ENCODE results near the gene COLEC12.

Gene COLEC12

GRCh38 chr18:434410-434809 lies 66.1 kb downstream of the COLEC12 start:
- no peak for DNase-seq

DNA sequence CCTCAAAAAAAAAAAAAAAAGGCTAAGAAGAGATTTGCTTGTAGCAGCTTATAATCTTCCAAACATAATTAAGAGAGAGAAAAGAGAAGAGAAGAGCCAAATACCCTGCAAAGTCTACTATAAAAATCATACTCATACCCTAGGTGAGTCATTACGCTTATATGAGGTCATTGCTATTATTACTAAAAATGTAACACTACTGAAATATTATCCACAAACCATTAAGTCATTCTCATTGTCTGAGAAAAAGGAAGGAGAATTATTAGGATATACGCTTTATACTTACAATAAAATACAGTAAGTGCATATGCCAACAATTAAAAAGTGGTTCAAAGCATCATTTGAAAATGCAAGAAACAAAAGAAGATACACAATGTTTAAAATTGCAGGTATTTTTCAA lies 66.5 kb downstream of the COLEC12 start:
- no peak for DNase-seq

- DNase-seq = no peak
These were observed 67.2 kb downstream of the COLEC12 start for GRCh38 chr18:433298-433697.

DNA sequence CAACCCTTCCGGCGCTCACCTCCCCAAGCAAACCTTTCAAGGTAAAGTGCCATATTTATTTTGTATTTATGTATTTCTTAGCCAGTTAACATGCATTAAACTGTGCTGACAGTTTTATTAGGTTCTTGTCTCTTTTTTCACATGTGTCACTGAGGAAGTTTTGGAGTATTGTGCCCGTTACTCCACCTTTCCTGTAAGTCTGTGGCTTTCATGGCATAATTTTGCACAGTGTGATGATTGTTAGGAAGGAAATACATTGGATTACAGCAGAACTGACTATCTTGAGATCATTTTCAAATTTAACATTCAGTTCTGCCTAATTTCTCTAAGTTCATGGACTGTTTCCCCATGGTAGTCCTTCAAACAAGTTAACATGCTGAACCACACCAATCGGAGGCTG lies 67.7 kb downstream of the COLEC12 start:
- no peak for DNase-seq

DNA sequence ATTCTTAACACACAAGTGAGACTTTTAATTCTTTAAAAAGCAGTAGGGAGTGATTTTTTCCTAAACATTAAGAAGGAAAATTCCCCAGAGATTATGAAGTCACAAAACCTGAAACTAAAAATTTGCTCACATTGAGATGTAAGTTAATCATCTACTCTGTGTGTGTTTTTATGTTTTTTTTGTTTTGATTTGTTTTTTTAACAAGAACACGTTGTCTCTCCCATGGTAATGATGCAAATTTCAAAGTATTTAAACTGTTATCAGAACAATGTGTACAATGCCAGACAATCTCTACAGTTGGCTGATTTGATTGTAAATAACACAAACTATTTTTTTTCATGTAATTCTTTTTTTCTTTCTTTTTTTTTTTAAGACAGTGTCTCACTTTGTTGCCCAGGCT lies 71.5 kb downstream of the COLEC12 start:
- no peak for DNase-seq

DNA sequence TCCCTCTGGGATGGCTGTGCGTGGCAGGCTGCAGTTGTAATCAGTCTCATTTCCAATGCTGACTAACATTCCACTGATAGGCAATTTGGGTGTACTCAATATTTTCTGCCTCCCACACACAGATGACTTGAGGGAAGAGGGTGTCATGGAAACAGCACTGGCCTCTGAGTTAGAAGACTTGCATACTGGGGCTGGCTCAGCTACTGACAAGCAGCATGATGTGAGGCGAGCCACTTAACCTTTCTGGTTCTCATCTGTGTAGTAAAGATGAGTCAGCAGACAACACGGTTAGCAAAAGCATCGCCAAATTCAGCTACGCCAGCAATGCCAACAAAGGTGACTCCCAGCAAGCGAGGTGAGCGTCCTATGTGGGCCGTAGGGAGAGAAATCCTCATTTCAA lies 73.5 kb downstream of the COLEC12 start:
- DNase-seq = no peak

GRCh38 chr18:425106-425745 lies 75.3 kb downstream of the COLEC12 start:
- DNase-seq = no peak

DNA sequence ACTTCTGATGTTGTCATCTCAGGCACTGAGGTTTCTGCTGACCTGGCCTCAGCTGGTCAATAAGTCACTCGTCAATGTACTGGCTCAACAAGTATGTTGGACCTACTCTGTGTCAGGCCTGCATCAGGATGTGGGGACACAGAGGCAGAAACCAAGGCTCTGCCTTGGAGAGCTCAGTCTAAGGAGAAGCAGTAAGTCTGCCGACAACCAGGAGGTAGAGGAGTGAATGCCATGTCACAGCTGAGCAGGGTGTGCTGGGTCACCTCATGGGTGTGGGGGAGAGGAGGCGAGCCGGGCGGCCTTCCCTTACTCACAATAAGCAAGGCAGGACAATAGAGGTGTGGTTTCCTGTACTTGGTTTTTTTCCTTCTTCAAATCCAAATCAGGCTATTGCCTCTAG lies 75.8 kb downstream of the COLEC12 start:
- DNase-seq = no peak

- DNase-seq = no peak
These were observed 76.3 kb downstream of the COLEC12 start for GRCh38 chr18:424071-424661.

GRCh38 chr18:422966-423365 lies 77.5 kb downstream of the COLEC12 start:
- no peak for DNase-seq

DNA sequence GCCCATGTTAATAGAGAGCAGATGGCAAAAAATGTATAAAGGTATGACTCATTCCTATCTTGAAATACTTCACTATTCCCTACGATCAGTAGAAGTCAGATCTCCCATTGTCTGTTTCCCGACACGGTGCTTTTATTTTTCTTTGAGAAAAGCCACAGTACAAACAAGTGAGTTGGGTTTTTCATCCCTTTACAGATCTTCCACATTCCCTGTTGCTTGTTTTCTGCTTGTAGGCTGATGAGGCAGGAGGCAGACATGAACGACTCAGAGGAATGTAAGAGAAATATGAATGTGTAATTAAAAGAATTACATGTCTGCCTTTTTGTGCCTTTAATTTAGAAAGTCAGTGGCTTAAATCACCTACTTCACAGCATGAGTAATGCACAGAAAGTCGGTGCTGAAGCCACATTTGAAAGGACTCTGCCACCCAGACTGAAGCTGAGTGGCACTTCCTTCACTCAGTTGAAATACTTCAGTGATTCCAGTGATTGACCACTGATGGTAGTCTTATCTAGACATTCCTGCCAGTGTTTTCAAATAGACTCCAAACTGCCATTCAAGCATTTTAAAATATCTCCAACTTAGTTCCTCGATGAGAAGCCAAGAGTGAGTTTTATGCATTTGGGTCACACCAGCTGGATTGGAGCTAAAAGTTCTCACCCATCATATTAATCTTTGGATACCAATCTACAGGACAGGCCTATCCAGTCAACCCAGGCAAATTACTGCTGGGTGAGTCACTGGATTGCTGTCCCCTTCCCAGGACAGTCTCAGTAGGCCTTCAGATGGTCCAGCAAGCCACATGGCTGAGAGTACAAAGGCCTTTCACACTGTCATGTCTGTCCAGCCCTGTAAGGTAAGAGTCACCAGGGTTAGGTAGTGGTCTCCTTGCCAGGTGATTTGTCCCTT lies 79.0 kb downstream of the COLEC12 start:
- DNase-seq = no peak

DNA sequence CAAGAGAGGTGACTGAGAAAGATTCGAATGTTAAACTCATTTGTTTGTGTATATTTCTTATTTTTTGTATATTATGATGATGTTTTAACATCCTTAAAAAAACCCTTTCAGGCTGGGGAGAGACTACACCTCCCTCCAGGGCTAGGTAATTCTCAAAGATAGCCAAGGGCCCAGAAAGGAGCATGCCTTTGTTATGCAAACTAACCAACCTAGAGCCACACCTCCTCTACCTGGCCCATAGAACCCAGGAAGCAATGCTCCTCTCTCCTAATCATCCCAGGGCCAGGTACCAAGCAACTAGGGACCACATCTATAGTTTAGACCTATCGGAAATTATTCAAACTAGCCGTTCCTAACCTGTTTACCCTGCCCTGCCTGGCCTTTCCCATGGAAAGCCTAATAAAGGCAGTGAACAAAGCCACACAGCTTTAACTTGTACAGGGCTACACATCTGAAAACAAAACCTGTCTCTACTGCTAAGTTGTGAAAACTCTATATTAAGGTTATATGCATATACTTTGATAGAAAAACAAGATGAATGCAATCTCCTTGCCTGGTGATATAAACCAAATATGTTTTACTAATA lies 79.7 kb downstream of the COLEC12 start:
- DNase-seq = no peak

GRCh38 chr18:419541-420175 lies 80.8 kb downstream of the COLEC12 start:
- no peak for DNase-seq

- no peak for DNase-seq
These were observed 83.0 kb downstream of the COLEC12 start for GRCh38 chr18:417495-417894.

- DNase-seq = no peak
These were observed 83.6 kb downstream of the COLEC12 start for GRCh38 chr18:416930-417329.

GRCh38 chr18:415617-416612 lies 84.6 kb downstream of the COLEC12 start:
- no peak for DNase-seq

GRCh38 chr18:415047-415446 lies 85.5 kb downstream of the COLEC12 start:
- no peak for DNase-seq

DNA sequence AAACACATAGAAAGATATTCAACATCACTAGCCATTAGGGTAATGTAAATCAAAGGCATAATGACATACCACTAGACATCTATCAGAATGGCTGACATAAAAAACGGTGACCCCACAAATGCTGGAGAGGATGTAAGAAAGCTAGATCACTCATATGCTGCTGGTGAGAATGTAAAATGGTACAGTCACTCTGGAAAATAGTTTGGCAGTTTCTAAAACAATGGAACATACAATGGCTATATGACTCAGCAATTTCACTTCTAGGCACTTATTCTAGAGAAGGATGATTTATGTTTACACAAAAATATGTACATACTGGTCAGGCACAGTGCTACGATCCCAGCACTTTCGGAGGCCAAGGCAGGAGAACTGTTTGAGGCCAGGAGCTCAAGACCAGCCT lies 87.3 kb downstream of the COLEC12 start:
- DNase-seq = no peak

DNA sequence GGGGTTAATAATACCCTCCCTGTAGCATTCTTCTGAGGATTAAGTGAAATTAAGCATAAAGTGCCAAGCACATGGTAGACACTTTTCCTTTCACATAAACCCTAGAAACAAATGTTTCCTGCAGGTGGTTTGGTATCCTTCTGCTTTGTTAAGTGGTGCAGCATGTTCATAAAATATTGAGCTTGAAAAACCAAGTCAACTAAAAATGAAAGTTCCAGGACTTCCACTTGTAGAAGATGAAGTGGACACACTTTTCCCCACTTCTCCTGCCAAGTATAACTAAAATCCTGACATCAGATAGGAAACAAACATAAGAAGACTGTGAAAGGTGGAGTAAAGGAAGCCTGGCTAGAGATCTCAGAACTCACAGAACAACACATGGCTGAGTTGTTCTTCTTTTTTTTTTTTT lies 90.5 kb downstream of the COLEC12 start:
- no peak for DNase-seq

DNA sequence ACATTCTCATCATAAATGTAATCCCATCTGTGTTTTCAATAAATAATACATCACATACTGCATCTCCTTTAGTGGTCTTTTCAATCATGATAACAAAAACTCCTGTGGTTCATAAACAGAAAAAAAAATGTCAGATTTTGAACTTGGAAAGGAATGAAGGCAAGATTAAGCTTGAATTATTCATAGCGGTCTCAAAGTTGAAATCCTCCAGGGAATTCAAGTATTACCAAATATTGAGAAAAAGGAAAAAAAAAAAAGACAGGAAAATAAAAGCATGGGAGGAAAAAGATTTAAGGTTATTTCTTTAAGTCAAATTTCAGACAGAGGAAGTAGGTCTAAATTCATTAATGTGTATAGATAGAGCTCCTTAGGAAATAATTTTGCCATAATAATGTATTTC lies 92.1 kb downstream of the COLEC12 start:
- DNase-seq = no peak

DNA sequence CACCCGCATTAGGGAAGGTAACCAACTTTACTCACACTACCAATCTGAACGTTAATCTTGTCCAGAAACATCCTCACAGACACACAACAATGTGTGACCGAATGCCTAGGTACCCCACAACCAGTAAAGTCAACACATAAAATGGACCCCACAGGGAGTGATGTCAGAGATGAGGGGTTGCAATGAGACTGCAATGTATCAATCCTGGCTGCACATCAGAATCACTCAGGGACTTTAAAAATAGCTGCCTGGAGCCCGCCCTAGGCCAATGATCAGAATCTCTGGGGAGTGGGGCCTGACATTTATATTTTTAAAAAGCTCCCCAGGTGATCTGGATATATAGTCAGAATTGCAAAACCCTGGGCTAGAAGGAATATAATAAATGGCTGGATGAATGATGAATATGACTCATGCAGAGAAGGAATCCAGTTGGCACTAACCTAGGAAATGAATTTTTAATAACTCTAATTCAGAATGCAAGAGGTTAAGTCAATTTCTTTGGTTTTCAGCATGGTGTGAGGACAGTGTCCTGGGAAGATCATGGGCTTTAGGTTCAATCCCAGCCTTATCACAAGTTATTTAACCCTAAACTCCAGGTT lies 92.8 kb downstream of the COLEC12 start:
- DNase-seq = no peak

Measured in stimulated activated CD4-positive, alpha-beta T cell treated with anti-CD3 and anti-CD28 coated beads, Interleukin-2, amount 100 ng/mL, for 24 hours (primary cell).